H1 (cell line): ENCODE results near the gene PDP2.

Experiments used
- ATF2 ChIP-seq: IDR thresholded peaks from 2 replicates; pipeline ENCODE4 v1.6.1; 2012; ENCODE audit warnings: low read length, inconsistent platforms
- ATF3 ChIP-seq: IDR thresholded peaks from 2 replicates; pipeline ENCODE4 v1.6.1; 2011; ENCODE audit warnings: low read depth, mild to moderate bottlenecking, low read length; ENCODE audit not compliant: insufficient read depth
- BRCA1 ChIP-seq: IDR thresholded peaks from 2 replicates; pipeline ENCODE4 v1.6.1; 2012; ENCODE audit warnings: low read depth, low read length, improper control_type of control experiment
- CBX8 ChIP-seq: fragments of 300-800, 300-1000 bp; sonication (generic); IDR thresholded peaks from 2 replicates; pipeline ENCODE4 v1.7.1; 2016; ENCODE audit warnings: low read depth, low read length, borderline replicate concordance
- CEBPB ChIP-seq: IDR thresholded peaks from 2 replicates; pipeline ENCODE4 v1.6.1; 2012; ENCODE audit warnings: low read depth, low read length
- CTCF ChIP-seq, 3 experiments: IDR thresholded peaks; 1 replicate in 2 of 3; 2 replicates in 1 of 3; pipeline versions ENCODE4 v1.5.1 to v1.6.1; 2011; ENCODE audit warnings: low read length in 3 of 3, mild to moderate bottlenecking in 3 of 3, inconsistent platforms in 2 of 3, low read depth in 1 of 3, moderate library complexity in 1 of 3; ENCODE audit not compliant: insufficient read depth in 1 of 3; ENCODE audit errors: control extremely low read depth in 1 of 3
- EZH2 ChIP-seq: fragments of 200-600 bp; sonication (generic); IDR thresholded peaks from 2 replicates; pipeline ENCODE4 v1.7.1; 2012; ENCODE audit warnings: low read depth, mild to moderate bottlenecking, moderate library complexity, low read length, inconsistent platforms; ENCODE audit not compliant: severe bottlenecking
- POLR2A ChIP-seq, 2 experiments: IDR thresholded peaks; 1 replicate in 1 of 2; 2 replicates in 1 of 2; pipeline ENCODE4 v1.6.1; 2011; ENCODE audit warnings: low read depth in 2 of 2, low read length in 2 of 2, mild to moderate bottlenecking in 2 of 2; ENCODE audit errors: control extremely low read depth in 1 of 2
- POLR2AphosphoS5 ChIP-seq: IDR thresholded peaks from 2 replicates; pipeline ENCODE4 v1.6.1; 2011; ENCODE audit warnings: low read depth, low read length
- RXRA ChIP-seq: IDR thresholded peaks from 2 replicates; pipeline ENCODE4 v1.6.1; 2011; ENCODE audit warnings: low read depth, mild to moderate bottlenecking, low read length, moderate library complexity; ENCODE audit not compliant: insufficient read depth
- SP1 ChIP-seq: IDR thresholded peaks from 2 replicates; pipeline ENCODE4 v1.6.1; 2011; ENCODE audit warnings: low read depth, low read length
- TEAD4 ChIP-seq: IDR thresholded peaks from 2 replicates; pipeline ENCODE4 v1.6.1; 2012; ENCODE audit warnings: low read depth, low read length, inconsistent platforms, mixed read lengths

GRCh38 chr16:66844342-66845079 is 35.8 kb upstream of the PDP2 start, which contains the start of gene CA7:
- TF ChIP-seq RXRA (no peak), ATF3 (no peak), CTCF (IDR thresholded peaks at IDR 0.05; ENCODE audit: control extremely low read depth in 1 of 3, insufficient read depth in 1 of 3, low read depth in 1 of 3, low read length in 3 of 3) (no peak), CEBPB (no peak), POLR2A (IDR thresholded peaks at IDR 0.05; ENCODE audit: control extremely low read depth in 1 of 2, low read depth in 2 of 2, low read length in 2 of 2) (no peak), TEAD4 (no peak), BRCA1 (no peak), EZH2 (peak; percentile 72), POLR2AphosphoS5 (no peak), SP1 (no peak), ATF2 (no peak), CBX8 (no peak)
